GM19035 (cell line): ENCODE measurements around the gene PPP1R12C.

Experiments
- ATAC-seq: cut with Tn5 transposase; IDR thresholded peaks from one replicate; pipeline ENCODE4 v1.9.1; 2021; ENCODE audit not compliant: unreplicated experiment

The PPP1R12C gene

DNA sequence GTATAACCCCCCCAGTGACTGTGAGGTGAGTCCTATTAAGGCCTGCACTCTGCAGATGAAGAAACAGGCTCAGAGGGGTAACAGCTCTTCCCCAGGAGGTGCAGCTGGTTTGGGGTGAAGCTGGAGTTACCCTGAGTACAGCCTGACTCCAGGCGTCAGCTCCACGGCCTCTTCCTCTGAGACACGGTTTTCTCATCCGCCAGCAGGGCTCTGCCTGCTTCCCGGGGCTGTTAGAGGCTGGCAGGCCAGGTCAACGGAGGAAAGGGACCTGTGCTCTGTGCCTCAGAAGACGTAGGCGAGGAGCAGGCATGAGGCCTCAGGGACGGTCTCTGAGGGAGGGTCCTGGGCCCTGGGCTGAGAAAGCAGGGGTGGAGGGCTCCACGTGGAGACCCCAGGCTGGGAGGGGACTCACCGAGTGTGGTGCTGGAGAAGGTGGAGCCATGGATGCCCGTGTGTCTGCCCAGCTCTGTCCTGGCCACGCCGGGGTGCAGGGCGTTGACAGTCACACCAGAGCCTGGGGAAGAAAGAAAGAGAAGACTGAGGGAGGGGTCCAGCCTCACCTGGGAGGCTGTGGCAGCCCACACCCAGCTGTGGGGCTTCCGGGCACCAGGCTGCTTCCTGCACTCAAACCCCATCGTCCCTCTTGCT, 70.3 kb downstream of the PPP1R12C start:
- ATAC-seq = no peak

DNA sequence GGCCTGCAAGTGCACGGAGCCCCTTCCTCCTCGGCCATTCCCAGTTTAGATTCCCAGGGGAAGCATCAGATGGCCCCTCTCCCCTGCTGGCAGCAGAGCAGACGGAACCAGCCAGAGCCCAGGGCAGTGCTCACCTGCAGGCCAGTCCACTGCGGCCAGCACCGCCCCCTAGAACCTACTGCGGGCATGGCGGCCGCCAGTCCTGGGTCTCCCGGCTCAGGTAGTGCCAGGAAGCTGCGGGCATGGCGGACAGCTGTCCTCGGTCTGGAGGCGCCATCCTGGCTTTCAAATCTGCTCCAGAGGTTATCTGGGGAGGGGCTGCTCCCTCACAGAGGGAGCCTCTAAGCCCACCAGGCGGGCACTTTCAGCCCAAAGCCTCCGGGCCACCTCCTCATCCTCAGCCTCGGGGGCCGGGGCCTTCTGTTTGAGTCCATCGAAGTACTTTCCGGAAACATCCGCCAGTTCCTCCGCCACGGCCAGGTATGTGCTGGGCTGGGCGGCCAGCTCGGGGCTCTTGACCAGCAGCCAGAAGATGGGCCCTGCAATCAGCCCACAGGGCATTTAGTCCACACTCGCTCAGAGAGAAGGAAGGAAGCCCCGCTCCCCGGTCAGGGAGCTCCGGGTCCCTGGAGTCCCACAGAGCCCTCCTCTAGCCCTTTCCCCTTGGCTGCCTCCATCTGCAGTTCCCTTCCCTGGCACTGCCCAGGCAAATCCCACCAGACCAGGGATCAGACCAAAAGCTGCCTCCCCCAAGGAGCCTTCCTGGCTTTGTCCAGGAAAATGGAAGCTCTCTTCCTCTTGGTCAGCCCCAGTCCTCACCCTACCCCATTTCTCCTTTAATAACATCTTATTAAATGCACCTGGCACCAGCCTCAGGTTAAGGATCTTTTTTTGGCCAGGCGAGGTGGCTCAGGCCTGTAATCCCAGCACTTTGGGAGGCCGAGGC, 72.4 kb downstream of the PPP1R12C start:
- ATAC-seq = no peak

DNA sequence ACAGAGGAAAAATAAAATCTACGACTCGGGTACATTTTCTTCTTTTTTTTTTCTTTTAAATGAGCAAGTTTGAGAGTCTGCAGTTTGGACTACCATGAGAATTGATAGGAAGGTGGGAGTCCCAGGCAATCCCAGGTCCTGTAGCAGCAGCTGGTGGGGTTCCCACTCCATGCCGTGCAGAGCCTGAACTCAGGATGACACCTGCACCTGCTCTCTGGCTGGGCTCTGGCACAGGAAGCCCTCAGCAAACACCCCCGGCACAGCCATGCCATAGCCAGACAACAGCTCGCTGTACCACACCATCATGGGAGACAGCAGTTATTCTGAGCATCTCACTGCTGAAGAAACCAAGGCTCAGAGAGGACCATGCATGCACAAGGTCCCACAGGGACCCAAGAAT, 73.2 kb downstream of the PPP1R12C start:
- ATAC-seq = no peak

DNA sequence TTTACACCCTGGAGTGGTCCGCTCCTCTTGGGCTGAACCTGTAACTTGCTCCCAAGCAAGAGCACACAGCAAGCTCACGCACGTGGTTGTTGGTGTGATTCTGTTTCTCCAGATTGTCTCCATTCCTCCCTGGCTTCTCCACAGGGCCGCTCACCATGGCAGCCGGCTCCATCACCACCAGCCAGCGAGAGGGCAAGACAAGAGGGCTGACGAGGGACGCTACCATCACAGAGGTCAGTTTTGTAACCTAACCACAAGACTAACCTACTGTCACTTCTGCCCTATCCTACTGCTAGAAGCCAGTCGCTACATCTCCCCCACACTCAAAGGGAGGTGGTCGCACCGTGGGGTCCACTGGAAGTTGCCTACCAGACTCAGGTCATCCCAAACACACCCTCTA, 74.7 kb downstream of the PPP1R12C start:
- ATAC-seq = no peak

DNA sequence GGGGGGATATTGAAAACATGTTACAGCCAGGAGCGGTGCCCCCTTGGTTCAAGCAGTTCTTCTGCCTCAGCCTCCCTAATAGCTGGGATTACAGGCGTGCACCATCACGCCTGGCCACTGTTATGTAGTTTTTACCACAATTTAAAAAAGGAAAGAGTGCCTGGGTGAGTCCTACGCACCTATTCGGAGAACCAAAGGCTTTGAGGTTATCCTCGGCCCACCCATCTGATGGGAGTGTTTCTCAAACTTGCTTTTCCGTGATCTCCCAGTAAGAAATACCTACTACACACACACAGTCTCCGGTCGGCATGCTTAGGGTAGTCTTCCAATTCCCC, 75.1 kb downstream of the PPP1R12C start:
- ATAC-seq = no peak

DNA sequence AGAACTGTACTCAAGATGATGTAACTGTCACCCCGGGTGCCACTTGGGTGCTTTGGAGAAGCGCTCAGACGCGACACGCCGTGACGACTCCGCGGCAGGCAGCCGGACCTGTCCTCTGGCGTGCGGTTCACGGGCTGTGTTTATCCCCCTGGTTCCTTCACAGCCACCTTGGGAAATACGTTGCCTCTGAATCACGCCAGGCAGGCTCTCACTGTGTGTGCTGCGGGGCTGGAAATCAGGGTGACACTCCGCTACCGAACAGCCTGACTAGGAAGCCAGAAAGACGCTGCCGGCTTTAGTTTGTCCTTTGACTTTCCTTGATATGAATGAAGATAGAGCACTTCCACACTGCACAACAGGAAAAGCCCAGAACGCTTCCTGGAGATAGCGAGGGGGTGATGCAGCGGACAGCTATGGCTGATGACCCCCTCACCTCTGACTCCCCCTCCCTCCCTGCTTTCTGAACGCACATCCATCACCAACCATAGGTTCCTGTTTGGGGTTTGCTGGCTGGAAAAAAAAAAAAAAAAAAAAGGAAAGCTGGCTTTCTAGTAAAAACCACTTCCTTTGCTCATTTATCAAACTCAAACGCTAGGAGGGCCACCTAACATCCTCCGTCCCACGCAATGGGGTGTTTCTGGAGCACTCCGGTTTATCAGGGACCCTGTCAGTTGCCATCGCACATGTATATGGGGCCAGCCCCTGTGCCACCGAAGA, 75.7 kb downstream of the PPP1R12C start:
- ATAC-seq = no peak

DNA sequence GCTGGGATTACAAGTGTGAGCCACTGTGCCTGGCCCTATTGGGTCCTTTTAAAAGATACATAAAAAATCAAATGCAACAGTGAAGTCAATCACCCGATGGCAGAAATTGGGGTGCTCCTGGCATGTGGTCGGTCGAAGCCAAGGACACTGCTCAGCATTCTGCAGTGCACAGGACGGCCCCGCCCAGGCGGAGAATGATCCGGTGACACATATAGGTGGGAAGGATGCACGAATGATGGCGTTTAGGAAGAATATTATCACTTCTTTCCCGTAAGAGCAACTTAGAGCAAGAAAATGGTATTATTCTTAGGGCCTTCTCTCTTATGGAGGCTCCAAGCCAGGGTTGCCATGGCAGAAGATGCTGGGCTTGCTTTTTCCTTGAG, 76.2 kb downstream of the PPP1R12C start:
- no peak for ATAC-seq
